Inferior parietal cortex (tissue), 1 donor: Measurements from ENCODE around the gene PHGDH.
"Not testable (repeated sequence)": the region's sequence is repeated elsewhere in the genome, so short reads cannot be mapped to it uniquely, and the experiment has no call there.

Source experiments
- DNase-seq: peaks from one replicate; pipeline ENCODE4 v3.0.0-alpha.2; 2016; ENCODE audit errors: extremely low spot score

PHGDH gene

GRCh38 chr1:119697598-119697997, 14.1 kb upstream of the PHGDH start:
- DNase-seq, result no peak

- DNase-seq, result no peak
Measured at GRCh38 chr1:119700326-119700725, 11.4 kb upstream of the PHGDH start.

DNA sequence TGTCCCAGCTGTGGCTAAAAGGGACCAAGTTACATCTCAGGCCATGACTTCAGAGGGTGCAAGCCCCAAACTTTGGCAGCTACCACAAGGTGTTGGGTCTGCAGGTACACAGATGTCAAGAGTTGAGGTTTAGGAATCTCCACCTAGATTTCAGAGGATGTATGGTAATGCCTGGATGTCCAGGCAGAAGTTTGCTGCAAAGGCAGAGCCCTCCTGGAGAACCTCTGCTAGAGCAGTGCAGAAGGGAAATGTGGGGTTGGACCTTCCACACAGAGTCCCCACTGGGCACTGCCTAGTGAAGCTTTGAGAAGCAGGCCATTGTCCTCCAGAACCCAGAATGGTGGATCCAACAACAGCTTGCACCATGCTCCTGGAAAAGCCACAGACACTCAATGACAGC, 10.1 kb upstream of the PHGDH start:
- no peak for DNase-seq

DNA sequence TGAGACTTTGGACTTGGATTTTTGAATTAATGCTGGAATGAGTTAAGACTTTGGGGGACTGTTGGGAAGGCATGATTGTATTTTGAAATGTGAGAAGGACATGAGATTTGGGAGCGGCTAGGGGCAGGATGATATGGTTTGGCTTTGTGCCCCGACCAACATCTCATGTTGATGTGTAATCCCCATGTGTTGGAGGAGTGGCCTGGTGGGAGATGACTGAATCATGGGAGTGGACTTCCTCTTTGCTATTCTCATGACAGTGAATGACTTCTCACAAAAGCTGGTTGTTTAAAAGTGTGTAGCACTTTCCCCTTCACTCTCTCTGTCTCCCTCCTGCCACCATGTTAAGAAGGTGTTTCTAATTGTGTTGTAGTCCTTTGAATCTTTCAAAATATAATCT, 9.3 kb upstream of the PHGDH start:
- DNase-seq, result no peak

DNA sequence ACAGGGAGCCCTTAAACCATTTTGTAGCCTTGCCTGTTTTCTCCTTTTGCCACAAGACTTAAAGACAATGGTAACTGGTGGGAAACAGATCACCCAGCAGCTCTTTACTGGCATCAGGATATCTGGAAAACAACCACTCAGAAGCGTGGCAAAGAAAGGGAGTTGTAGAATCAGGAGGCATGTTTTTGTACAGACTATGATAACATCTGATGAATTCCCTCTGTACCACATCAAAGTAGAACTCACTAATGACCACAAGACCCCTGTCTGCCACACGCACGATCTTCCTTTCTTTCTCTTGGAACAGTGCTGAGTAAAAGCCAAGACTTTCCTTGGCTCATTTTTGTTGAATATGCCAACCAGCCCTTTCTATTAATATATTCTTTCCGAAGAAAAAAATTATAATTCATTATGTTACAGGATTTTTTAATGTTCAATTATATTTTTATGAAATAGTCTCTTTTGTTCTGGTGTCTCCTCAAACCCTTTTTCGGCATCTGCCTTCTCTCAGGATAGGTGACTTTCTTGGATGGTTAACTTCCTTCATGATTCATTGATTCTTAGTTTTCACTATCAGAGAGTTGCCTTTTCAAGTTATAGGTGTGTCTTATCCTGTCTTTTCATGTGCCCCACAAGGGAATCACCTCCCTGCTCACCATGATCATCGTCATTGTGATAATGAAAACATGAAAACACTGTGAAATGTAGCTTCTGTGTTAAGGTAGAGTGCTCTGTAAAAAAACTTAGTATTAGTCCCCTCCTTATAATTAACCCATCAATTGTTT, 7.9 kb upstream of the PHGDH start:
- no peak for DNase-seq

DNA sequence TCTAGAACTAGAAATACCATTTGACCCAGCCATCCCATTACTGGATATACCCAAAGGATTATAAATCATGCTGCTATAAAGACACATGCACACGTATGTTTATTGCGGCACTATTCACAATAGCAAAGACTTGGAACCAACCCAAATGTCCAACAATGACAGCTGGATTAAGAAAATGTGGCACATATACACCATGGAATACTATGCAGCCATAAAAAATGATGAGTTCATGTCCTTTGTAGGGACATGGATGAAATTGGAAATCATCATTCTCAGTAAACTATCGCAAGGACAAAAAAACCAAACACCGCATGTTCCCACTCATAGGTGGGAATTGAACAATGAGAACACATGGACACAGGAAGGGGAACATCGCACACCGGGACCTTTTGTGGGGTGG, 5.1 kb upstream of the PHGDH start:
- not testable (repeated sequence) for DNase-seq

- DNase-seq, result not testable (repeated sequence)
Measured at GRCh38 chr1:119711356-119711803, 354 bp upstream of the PHGDH start.

DNA sequence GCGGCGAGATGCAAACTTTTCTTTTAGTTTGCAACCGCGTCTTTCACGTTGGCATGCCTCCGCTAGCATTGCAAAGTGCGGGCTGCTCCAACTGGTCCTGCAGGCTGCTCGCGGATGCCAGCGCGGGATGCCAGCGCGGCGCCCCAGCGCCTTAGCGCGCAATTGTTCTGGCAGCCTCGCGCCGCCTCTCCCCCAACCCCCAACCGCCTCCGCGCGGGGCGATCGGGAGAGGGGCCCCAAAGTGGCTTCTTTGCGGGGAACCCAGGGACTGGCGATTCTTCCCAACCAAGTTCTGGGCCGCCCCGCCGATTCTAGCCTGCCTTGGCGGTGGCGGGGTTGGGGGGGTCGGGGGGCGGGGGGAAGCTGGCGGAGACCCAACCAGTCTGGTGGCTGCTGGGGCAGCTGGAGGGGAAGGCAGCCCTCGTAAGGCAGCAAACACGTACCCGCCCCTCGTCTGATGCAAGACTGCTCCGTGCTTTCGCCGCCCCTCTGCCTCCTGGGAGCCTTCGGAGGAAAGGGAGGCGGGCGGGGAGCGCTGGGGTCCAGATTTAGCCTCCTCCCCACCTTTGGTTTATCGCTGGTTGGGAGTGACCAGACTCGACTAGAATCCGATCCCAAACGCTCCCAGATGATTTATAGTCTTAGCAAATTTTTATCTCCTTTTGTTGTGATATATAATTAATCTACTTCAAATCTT, 756 bp downstream of the PHGDH start:
- DNase-seq, result peak; percentile 47

- DNase-seq, result no peak
Measured at GRCh38 chr1:119713039-119713748, 1.5 kb downstream of the PHGDH start.

DNA sequence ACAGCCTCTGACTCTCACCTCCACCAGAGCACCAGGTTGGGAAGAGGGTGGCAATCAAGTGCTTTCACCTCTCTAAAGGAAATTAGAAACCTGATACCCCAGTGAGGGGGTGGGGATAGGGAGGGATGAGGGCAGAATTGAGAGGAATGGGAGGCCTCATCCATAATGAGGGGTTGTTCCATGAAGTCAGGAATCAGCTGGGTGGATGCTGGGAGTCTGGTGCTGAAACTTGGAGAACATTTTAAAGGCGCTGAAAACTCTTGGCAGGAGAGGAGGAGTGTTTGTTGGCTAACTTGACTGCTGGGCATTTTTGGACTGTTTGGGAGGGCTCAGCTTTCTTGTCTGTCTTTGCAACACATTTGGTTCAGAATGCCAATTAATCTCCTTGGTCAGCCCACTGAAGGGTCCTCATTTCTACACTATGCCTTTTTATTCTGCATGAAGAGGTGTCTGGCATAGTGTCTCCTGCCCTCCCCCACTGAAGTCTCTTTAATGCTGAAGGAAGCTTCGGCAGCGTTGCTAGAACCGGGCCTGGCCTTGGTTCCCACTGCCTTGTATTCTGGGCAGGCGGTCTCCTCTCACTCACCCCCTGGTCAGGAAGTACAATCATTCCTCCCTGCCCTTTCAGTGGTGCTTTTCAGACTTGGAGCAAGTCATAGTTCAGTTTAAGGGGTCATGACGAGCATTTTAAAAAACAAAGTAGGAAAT, 2.2 kb downstream of the PHGDH start:
- no peak for DNase-seq

DNA sequence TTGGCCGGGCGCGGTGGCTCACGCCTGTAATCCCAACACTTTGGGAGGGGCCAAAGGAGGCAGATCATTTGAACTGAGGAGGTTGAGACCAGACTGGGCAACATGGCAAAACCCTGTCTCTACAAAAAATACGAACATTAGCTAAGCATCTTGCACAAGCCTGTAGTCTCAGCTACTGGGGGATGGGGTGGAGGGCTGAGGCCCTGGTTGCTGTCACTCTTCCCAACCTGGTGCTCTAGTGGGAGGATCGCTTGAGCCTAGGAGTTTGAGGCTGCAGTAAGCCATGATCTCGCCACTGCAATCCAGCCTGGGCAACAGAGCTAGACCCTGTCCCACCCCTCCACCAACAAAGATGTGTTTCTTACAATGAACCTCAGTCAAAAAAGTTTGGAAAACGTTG, 2.8 kb downstream of the PHGDH start:
- DNase-seq, result no peak

DNA sequence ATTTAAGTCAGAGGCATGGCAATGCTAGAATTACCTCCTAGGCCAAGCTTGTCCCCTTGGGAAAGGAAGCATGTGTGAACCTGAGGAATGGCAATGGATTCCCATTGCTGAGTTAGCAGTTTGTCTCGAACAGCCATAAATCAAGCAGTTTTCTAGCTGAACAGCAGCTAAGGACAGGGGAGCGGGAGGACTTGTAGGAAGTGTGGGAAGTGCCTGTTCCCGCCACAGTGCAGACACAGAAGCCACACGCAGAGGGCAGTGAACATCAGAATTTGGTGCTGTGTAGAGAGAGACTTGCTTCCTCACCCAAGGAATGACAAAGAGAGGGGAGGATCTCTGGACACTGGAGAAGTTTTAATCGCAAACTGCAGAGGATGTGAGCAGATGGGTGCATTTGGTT, 3.8 kb downstream of the PHGDH start:
- peak; percentile 52 for DNase-seq

DNA sequence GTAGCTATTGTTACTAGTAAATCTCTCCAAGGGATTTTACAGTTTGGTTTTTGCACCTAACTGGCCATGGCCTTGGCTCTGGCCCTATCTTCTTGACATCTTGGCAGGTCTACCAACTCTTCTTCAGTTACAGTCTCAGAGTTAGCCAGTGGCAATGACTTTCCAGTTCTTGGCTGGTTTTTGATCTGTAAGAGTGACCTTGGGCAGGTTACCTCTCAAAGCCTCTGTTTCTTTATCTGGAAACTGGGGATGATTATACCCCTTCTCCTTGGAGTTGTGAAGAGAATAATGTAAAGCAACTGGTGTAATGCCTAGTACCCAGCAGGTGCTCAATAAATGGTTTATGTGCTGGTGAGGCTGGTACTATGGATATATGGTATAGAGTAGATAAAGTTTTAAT, 6.7 kb downstream of the PHGDH start:
- DNase-seq, result no peak

- DNase-seq, result no peak
Measured at GRCh38 chr1:119718972-119719371, 7.2 kb downstream of the PHGDH start.

DNA sequence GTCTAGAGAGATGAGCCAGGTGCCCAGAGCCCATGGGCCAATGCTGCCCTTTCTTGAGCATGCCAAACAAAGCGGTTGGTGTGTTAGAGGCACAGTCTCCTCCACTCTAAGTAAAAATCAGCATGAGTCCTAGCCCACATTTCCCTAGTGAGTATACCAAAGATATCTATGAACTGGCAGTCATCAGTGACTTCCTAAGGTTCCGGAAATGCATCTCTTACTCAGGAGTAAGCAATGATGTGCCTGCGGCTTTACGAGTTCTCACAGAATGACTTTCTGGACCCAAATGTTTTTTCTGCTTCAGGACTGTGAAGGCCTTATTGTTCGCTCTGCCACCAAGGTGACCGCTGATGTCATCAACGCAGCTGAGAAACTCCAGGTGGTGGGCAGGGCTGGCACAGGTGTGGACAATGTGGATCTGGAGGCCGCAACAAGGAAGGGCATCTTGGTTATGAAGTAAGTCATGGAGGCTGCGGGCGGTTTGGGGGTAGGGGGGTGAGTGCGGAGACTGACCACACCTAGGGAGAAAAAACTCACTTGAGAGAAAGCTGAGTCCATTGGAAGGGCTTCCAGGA, 9.2 kb downstream of the PHGDH start:
- no peak for DNase-seq

DNA sequence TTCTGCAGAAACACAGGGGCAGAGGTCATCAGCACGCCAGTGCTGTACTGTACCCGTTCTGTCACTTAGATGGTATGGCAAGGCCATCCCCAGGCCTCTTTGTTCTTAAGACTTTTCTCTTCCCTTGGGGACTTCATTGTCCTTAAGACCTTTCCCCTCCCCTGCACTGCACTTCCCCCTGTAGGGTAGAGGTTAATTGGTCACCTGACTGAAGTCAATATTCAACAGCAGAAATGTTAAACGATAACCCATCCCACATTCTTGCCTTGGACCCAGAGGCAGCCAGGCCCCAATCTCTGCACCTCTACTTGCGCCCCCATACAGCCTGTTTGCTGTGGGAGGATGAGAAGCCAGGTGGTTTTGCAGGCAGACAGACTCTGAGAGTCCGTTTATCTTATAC, 10.2 kb downstream of the PHGDH start:
- no peak for DNase-seq

DNA sequence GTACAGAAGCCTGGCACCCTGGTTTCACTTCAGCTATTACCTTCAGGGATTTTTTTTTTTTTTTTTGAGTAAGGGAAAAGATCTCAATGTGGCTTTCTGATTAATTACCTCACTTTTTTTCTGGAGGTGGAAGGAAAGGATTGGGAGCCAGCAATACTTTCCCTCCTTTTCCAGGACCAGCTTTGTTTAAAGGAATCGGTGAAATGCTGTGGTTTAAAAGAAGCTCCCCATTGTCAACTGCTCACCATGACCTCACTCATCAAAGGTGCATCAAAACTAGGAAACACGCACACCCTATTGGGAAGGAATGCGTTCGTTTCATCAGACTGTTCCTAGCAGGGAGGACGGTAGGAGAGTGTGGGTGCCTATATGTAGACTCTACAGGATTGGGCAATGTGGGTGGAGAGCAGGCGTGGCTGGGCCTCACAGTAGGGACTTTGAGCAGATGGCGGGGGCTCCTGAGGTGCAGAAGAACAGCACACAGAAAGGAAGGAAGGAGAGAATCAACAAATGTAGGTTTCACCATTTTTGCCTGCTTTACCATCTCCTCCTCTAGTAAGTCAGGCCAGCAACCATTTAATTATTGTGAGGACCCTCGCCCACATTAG, 13.0 kb downstream of the PHGDH start:
- no peak for DNase-seq

- DNase-seq, result no peak
Measured at GRCh38 chr1:119725626-119726025, 13.9 kb downstream of the PHGDH start.

DNA sequence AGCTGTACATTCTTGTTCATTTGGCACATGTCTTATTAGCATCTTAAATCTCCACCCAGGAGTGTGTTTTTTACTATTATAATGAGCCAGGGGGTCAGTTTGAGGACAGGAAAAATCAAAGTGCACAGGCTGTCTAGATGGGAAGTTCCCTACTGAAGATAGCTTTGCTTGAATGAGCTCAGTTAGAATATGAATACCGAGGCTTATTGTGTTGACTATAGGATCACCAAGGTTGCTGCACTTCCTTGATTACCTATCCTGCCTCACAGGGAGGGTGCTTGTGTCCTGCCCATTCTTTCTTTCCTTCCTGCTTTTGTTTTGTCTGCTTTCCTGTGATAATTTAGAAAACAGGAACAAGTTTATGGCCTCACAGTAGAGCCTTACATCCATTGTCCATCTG, 16.3 kb downstream of the PHGDH start:
- no peak for DNase-seq

GRCh38 chr1:119729044-119729443, 17.3 kb downstream of the PHGDH start:
- DNase-seq, result no peak

- no peak for DNase-seq
Measured at GRCh38 chr1:119731060-119731459, 19.3 kb downstream of the PHGDH start.
